ENCODE data around the gene PANK4. TPM values are rescaled to one million over a fixed set of nuclear protein-coding genes. Genes with fewer than 3 reads are reported as not detected.

PANK4 gene
- total and polyA plus RNA-seq, 2 of the 8 experiments (the other 6 are each of a cell fraction or from before 2014, with no cell fraction given) = 20.1 to 29.7 TPM

GRCh38 chr1:2541619-2542245 lies 15.3 kb upstream of the PANK4 start:
- Histone ChIP-seq H3K4me2 (ENCODE audit: insufficient read depth in 1 of 2, low read depth in 2 of 2, low read length in 2 of 2) (no peak overlapping the region), H3K27ac (ENCODE audit: low read depth, low read length) (no peak overlapping the region), H3K18ac (ENCODE audit: extremely low read depth, low read length) (no peak overlapping the region), H3K14ac (ENCODE audit: insufficient read length) (no peak overlapping the region), H2AK5ac (ENCODE audit: low read depth, low read length) (no peak overlapping the region), H2BK20ac (ENCODE audit: low read length) (no peak overlapping the region), H2AFZ (ENCODE audit: low read length) (no peak overlapping the region), H2BK5ac (ENCODE audit: low read depth, low read length) (no peak overlapping the region), H2BK120ac (replicated peaks; ENCODE audit: low read depth, low read length) (no peak overlapping the region), H3K4ac (replicated peaks; ENCODE audit: insufficient read length, low read depth, low read length) (no peak overlapping the region), H4K5ac (ENCODE audit: insufficient read length, low read depth, low read length) (no peak overlapping the region), H4K20me1 (replicated peaks in 1 of 2; ENCODE audit: control insufficient read depth in 1 of 2, insufficient read depth in 2 of 2, low read length in 2 of 2) (peaks cover 0 to 5% of the 10 kb centered on the region in 2 experiments), H3K36me3 (ENCODE audit: control insufficient read depth in 2 of 4, insufficient read depth in 4 of 4, low read length in 3 of 4) (no peaks in the 10 kb centered on the region), H3K79me1 (ENCODE audit: low read depth, low read length) (no peaks in the 10 kb centered on the region), H4K91ac (replicated peaks; ENCODE audit: insufficient read length, low read length) (peak overlapping the region; percentile 25), H3K56ac (replicated peaks; ENCODE audit: insufficient read length, low read depth, low read length) (no peak overlapping the region), H3K23ac (ENCODE audit: insufficient read length) (no peak overlapping the region), H3K4me3 (ENCODE audit: extremely low read depth in 1 of 4, insufficient read depth in 2 of 4, low read depth in 3 of 4, low read length in 4 of 4) (no peak overlapping the region), H4K8ac (ENCODE audit: extremely low read depth, insufficient read depth, low read length) (no peak overlapping the region), H3K9me3 (ENCODE audit: insufficient read depth in 2 of 2, low read depth in 1 of 2, low read length in 1 of 2) (no peaks in the 10 kb centered on the region), H3K9ac (replicated peaks in 1 of 4; ENCODE audit: extremely low read depth in 1 of 4, low read depth in 3 of 4, low read length in 3 of 4) (no peak overlapping the region), H3K79me2 (ENCODE audit: control insufficient read depth in 1 of 2, insufficient read depth in 2 of 2, low read length in 2 of 2) (no peaks in the 10 kb centered on the region), H3K4me1 (replicated peaks in 1 of 4; ENCODE audit: control insufficient read depth in 3 of 4, insufficient read depth in 4 of 4, low read length in 3 of 4) (peaks cover 0 to 25% (median 17%) of the 10 kb centered on the region in 4 experiments; a peak in 6 of 7 replicates), H3K27me3 (replicated peaks in 1 of 4; ENCODE audit: control insufficient read depth in 3 of 4, extremely low read depth in 1 of 4, insufficient read depth in 3 of 4, low read length in 3 of 4) (peaks cover 0 to 31% (median 21%) of the 10 kb centered on the region in 4 experiments; a peak in 6 of 7 replicates), H3K23me2 (ENCODE audit: low read depth, low read length) (peaks cover 5% of the 10 kb centered on the region; the same call in 1 of the 2 replicates), H2BK12ac (ENCODE audit: low read depth, low read length) (no peak overlapping the region), H2BK15ac (ENCODE audit: low read length) (no peak overlapping the region)
- ChIA-PET POLR2A (ENCODE audit: partially characterized antibody) (interaction anchor here (0.8 to 2.7 kb wide), 2 partner anchors 15 to 48 kb away, joined by 3 to 8 read pairs; partner anchors contain the start of gene PANK4), CTCF (ENCODE audit: partially characterized antibody) (interaction anchor here (1.0 to 1.7 kb wide), 2 partner anchors 11 to 27 kb away, joined by 3 to 5 read pairs; no protein-coding TSS in a partner anchor)
- 92% methylated on average over 25 of the region's 25 CpGs; no CpG with 5 or more reads in 1 of the 2 experiments for WGBS, 2 experiments (ENCODE audit: extremely low coverage in 1 of 2, insufficient coverage in 1 of 2, insufficient read length in 1 of 2, insufficient replicate concordance in 2 of 2, low coverage in 1 of 2, low lambda C conversion rate in 2 of 2, missing lambda C conversion rate in 1 of 2)
- FAIRE-seq (no peak), DNase-seq (ENCODE audit: low read depth in 1 of 2, low spot score in 2 of 2) (no peak)
- TF ChIP-seq YY1 (IDR thresholded peaks at IDR 0.05; ENCODE audit: low read depth, low read length) = no peak
- TF ChIP-seq TEAD4 (IDR thresholded peaks at IDR 0.05; ENCODE audit: low read depth, low read length) = no peak
- TF ChIP-seq MAFK (IDR thresholded peaks at IDR 0.05; ENCODE audit: low read depth, low read length) = no peak
- TF ChIP-seq TAF1 (IDR thresholded peaks at IDR 0.05; ENCODE audit: low read depth, low read length) = no peak
- no peak for TF ChIP-seq HDAC6 (IDR thresholded peaks at IDR 0.05; ENCODE audit: low read depth, low read length)
- TF ChIP-seq HDAC2 (IDR thresholded peaks at IDR 0.05; ENCODE audit: borderline replicate concordance in 1 of 2, low read depth in 2 of 2, low read length in 2 of 2) = 0 out of 4 replicates have a peak, but pooled peaks of 1 of the 2 experiments have one; percentile 44
- no peak for TF ChIP-seq CBX8 (IDR thresholded peaks at IDR 0.05; ENCODE audit: borderline replicate concordance, low read depth, low read length)
- no peak for TF ChIP-seq JUN (IDR thresholded peaks at IDR 0.05; ENCODE audit: low read depth, low read length)
- TF ChIP-seq SRF (IDR thresholded peaks at IDR 0.05; ENCODE audit: low read depth, low read length) = no peak
- TF ChIP-seq KDM1A (IDR thresholded peaks at IDR 0.05; ENCODE audit: borderline replicate concordance, low read length) = peak; percentile 90; the same call in 1 of the 2 replicates
- TF ChIP-seq CBX5 (IDR thresholded peaks at IDR 0.05; ENCODE audit: low read depth, low read length) = no peak

All from H1 (cell line).